Activated CD4-positive, CD25-positive, alpha-beta regulatory T cell treated with anti-CD3 and anti-CD28 coated beads, Interleukin-2, amount 50 U/mL, for 72 hours (primary cell): ENCODE data around the gene MOCOS.

Source experiments
- DNase-seq: peaks from one replicate; pipeline ENCODE4 v3.0.0; 2021

Gene MOCOS

GRCh38 chr18:36279001-36279400 lies 91.7 kb downstream of the MOCOS start:
- no peak for DNase-seq

DNA sequence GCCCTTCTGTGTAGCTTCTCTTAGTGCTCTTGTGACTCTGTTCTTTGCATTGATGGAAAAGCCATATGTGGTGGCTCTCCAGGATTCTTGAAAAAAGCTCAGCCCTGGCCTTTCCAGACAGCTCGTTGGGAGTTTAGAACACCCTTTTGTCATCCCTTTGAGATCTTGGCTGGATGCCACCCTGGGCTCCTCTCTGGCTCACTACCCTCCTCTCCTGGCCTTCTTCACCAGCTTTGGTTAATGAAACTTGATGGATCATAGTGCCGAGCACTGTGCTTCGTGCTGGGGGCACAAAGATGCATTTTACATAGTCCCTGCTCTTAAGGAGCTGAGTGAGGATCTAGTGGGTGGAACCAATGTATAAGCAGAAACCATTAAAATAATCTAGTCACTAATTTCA lies 94.6 kb downstream of the MOCOS start:
- no peak for DNase-seq

- DNase-seq: no peak
Observed at GRCh38 chr18:36283448-36283847, 96.2 kb downstream of the MOCOS start.

GRCh38 chr18:36284268-36284667 lies 97.0 kb downstream of the MOCOS start:
- DNase-seq: no peak

- no peak for DNase-seq
Observed at GRCh38 chr18:36284671-36285295, 97.5 kb downstream of the MOCOS start.

GRCh38 chr18:36287653-36288052 lies 100.4 kb downstream of the MOCOS start:
- no peak for DNase-seq

DNA sequence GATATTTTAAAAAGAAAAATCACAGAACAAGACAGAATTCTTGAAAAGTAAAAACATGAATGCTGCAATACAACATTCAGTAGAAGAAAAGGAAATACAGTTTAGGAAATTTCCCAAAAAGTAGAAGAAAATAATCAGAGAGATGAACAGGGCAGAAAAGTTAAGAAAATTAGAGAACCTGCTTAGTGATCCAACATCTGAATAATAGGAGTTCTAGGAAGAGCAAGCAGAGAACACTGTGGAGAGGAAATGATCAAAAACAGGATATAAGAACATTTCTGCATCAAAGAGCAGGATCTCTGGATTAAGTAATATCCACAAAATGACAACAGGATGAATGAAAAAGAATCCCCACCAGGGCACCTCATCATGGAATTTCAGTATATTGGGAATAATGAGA lies 101.4 kb downstream of the MOCOS start:
- no peak for DNase-seq

GRCh38 chr18:36294031-36294430 lies 106.7 kb downstream of the MOCOS start:
- DNase-seq: no peak

- no peak for DNase-seq
Observed at GRCh38 chr18:36295214-36295613, 107.9 kb downstream of the MOCOS start.

GRCh38 chr18:36295880-36296301 lies 108.6 kb downstream of the MOCOS start:
- no peak for DNase-seq

- DNase-seq: no peak
Observed at GRCh38 chr18:36296650-36297416, 109.5 kb downstream of the MOCOS start.

DNA sequence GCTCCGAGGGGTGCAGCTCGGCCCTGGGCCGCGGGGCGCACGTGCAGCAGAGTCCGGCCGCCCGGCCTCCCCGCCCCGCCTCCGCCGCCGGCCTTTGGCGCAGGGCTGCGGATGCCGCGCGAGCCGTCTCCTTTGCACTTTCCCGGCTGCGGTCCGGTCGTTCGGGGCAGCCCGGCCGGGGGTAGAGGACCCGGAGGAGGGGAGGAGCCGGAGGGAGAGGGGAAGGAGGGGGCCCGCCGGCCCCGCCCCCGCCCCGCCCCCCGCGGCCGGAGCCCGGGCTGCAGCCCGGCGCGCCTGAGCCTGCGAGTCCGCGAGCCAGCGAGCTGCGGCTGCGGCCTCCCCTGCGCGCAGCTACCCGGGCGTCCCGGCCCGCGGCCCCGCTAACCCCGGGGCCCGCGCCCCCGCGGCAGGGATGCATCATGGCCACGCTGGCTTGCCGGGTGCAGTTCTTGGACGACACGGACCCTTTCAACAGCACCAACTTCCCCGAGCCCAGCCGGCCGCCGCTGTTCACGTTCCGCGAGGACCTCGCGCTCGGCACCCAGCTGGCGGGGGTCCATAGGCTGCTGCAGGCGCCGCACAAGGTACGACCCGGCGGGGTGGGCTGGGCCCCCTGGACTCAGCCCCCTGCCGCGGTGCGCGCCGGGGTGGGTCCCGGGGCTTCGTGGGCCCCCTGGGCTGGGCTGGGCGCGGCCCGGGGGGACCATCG lies 110.3 kb downstream of the MOCOS start, which contains the start of gene FHOD3:
Gene FHOD3 (plus strand): TSS at position 297 of the 709 bp plus-strand sequence. CDS start 123 bp downstream, at position 420.
- no peak for DNase-seq

DNA sequence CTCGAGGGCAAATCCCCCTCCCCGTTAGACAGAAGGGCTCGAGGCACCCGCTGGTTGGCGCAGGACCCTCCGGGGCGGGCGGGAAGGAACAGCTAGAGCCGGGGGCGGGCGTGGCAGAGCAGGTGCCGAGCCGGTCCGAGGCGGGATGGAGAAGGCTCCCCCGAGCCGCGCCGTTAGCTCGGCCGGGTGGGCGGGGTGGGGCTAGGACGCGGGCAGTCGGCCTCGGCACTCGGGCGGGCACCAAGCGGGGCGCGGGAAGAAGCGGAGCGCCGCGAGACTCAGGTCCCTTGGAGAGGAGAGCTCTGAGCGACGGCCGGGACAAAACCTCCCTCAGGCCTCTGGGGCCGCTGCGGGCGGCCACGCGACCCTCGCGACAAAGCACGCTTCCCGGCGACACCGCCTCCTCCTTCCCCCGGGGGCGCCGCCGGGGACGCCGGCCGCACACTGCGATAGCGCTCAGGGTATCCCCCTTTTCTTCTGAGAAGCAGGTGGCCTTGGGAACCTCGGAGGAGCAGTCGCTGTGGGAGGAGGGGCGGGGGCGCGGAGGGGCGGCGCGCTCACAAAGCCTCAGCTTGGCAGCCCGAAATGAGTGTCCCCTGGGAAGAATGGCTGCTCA lies 110.9 kb downstream of the MOCOS start:
- no peak for DNase-seq

DNA sequence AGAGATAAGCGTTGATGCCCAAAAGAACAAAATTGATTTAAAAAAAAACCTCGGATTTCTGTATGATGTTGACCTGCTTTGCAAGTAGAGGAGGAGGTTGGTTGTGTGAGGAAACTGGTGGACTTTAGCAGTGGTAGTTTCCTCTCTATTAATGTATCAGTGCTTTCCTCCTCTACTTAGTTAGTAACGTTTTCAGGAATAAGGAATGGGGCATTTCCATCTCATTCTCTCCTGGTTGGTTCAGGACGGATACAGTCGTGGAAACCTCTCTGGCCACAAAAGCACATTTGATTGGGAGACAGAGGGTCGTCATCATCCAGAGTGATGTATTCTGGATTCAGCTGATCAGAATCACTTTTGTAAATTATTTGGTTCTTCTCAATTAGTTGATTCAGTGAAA lies 111.7 kb downstream of the MOCOS start:
- DNase-seq: no peak

- DNase-seq: no peak
Observed at GRCh38 chr18:36300211-36300610, 112.9 kb downstream of the MOCOS start.

- DNase-seq: no peak
Observed at GRCh38 chr18:36301884-36302283, 114.6 kb downstream of the MOCOS start.

- DNase-seq: no peak
Observed at GRCh38 chr18:36302676-36303075, 115.4 kb downstream of the MOCOS start.

DNA sequence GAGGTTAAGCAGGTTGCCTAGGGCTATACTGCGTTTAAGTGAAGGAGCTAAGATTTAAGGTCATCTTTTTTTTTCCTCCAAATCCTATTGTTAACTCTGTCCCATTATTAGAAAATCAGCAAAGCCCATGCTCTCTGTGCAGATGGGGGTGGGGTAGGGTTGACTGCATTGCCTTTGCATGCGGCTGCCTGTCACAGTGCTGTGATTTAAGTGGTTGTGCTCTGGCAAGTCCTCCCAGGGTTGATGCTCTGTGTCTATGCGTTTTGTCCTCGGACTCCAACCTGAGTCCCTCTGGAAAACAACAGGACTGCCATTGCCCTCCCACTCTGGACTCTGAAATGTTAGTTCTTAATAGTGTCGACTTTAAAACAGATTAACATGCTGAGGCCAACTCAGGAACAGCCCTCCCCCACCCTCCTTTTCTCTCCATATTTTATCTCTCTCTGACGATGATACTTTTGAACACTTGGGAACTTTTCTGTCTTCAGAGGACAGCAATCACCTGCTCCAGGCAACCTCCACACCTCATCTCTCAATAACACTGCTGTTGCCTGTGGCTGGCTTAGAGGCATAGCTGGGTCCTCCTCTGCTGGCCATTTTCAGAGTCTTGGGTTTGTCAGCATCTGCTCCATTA lies 116.0 kb downstream of the MOCOS start:
- no peak for DNase-seq

- no peak for DNase-seq
Observed at GRCh38 chr18:36304723-36305122, 117.4 kb downstream of the MOCOS start.

GRCh38 chr18:36305375-36305774 lies 118.1 kb downstream of the MOCOS start:
- no peak for DNase-seq

GRCh38 chr18:36307513-36307912 lies 120.2 kb downstream of the MOCOS start:
- DNase-seq: no peak

DNA sequence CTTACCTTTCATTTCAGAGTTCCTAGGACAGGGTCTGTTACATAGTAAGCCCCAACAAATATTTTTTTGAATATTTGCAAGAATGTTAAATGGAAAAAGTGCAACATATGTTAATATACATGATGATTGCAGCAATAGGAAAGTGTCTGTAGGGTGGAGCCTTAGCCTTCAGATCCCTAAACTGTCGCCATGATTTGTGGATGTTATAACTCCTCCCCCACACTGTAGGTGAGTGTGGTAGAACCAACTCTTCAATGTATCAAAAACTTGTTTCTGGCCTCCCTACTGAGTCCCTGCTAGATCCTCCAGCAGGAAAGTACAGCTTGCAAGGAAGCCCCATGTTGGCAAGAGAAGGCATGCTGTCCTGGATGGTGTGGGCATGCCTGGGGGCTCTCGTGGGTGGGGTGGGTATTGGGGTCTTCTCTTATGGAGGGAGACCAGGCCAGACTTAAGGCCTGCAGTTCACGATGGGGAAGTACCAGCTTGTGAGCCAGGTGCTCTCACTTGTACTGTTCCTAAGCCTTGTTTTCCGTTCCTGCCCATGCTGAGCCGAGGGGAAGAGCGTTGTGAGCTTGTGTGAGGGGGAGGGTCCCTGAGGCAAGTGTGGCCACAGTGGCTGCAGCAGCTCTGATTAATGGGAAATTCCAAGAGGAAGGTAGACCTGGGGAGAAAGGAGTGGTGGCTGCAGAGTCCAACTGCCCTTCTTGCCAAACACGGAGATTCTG lies 121.6 kb downstream of the MOCOS start:
- no peak for DNase-seq
